HG03439 (cell line): Measurements from ENCODE around the gene DUSP22.
"Not testable (repeated sequence)": the region's sequence is repeated elsewhere in the genome, so short reads cannot be mapped to it uniquely, and the experiment has no call there.

Source experiments
- ATAC-seq: cut with Tn5 transposase; IDR thresholded peaks from one replicate; pipeline ENCODE4 v1.9.1; 2021; ENCODE audit warnings: mild to moderate bottlenecking, moderate library complexity; ENCODE audit not compliant: unreplicated experiment

Gene DUSP22

GRCh38 chr6:376827-377640 lies 84.7 kb downstream of the DUSP22 start:
- ATAC-seq = no peak

- not testable (repeated sequence) for ATAC-seq
Observed at GRCh38 chr6:377641-378020, 85.3 kb downstream of the DUSP22 start.

- ATAC-seq = no peak
Observed at GRCh38 chr6:378090-378957, 86.0 kb downstream of the DUSP22 start.

GRCh38 chr6:378958-379409 lies 86.7 kb downstream of the DUSP22 start:
- no peak for ATAC-seq

GRCh38 chr6:379410-380181 lies 87.3 kb downstream of the DUSP22 start:
- ATAC-seq = no peak

- ATAC-seq = no peak
Observed at GRCh38 chr6:380234-381218, 88.2 kb downstream of the DUSP22 start.

- ATAC-seq = no peak
Observed at GRCh38 chr6:381742-382461, 89.6 kb downstream of the DUSP22 start.

- ATAC-seq = no peak
Observed at GRCh38 chr6:382883-383810, 90.9 kb downstream of the DUSP22 start.

GRCh38 chr6:383856-384255 lies 91.6 kb downstream of the DUSP22 start:
- no peak for ATAC-seq

- ATAC-seq = no peak
Observed at GRCh38 chr6:384898-385297, 92.6 kb downstream of the DUSP22 start.

- ATAC-seq = no peak
Observed at GRCh38 chr6:385614-386013, 93.3 kb downstream of the DUSP22 start.

GRCh38 chr6:386688-387266 lies 94.5 kb downstream of the DUSP22 start:
- ATAC-seq = no peak

- ATAC-seq = no peak
Observed at GRCh38 chr6:387293-387741, 95.0 kb downstream of the DUSP22 start.

- no peak for ATAC-seq
Observed at GRCh38 chr6:388202-388903, 96.1 kb downstream of the DUSP22 start.

GRCh38 chr6:389143-389542 lies 96.9 kb downstream of the DUSP22 start:
- no peak for ATAC-seq

GRCh38 chr6:389622-390021 lies 97.3 kb downstream of the DUSP22 start:
- ATAC-seq = no peak

- ATAC-seq = peak; percentile 17
Observed at GRCh38 chr6:390914-391558, 98.7 kb downstream of the DUSP22 start.
